IMR-90 (cell line): Measurements from ENCODE around the gene USP53. TPM values are rescaled to one million over a fixed set of nuclear protein-coding genes. Genes with fewer than 3 reads are reported as not detected.

Experiments used
- ATAC-seq: fragments of 200-7000 bp; cut with Tn5 transposase; 2 replicates; pipeline ENCODE4 v1.9.1; 2020; ENCODE audit warnings: low read depth, mild to moderate bottlenecking, moderate library complexity
- BruUV-seq: library from RNA; stranded (reverse); fragments of 400-500 nt; replicated peaks from 2 replicates; lab custom pipeline; 2021; lab: Mats Ljungman, UMichigan
- CTCF ChIA-PET: fragments of 300-600 bp; formaldehyde crosslinking; extraction: SDS; loops from one replicate; lab custom pipeline; 2021; ENCODE audit warnings: antibody characterized with exemption; lab: Yijun Ruan, JAX
- POLR2A ChIA-PET: fragments of 300-600 bp; sonication (Branson Sonifier 250); formaldehyde crosslinking; loops from one replicate; lab custom pipeline; 2022; ENCODE audit warnings: antibody characterized with exemption; ENCODE audit not compliant: unreplicated experiment; lab: Charles Lee
- DNase-seq: peaks from one replicate; pipeline ENCODE4 v3.0.0; 2013
- H2AFZ ChIP-seq: replicated peaks from 2 replicates; pipeline ENCODE3; 2013; ENCODE audit warnings: low read length, mild to moderate bottlenecking; ENCODE audit not compliant: poor library complexity
- H2AK5ac ChIP-seq: 2 replicates; pipeline ENCODE4 v1.6.1; 2013; ENCODE audit warnings: low read depth, low read length, inconsistent platforms
- H2AK9ac ChIP-seq: replicated peaks from 2 replicates; pipeline ENCODE3; 2013; ENCODE audit warnings: mild to moderate bottlenecking, low read depth, low read length, moderate library complexity; ENCODE audit not compliant: poor library complexity
- H2BK120ac ChIP-seq: 2 replicates; pipeline ENCODE4 v1.6.1; 2013; ENCODE audit warnings: low read depth, low read length, inconsistent platforms
- H2BK15ac ChIP-seq: 3 replicates; pipeline ENCODE4 v1.6.1; 2013; ENCODE audit warnings: low read depth, low read length, inconsistent platforms
- H2BK20ac ChIP-seq: 2 replicates; pipeline ENCODE4 v1.6.1; 2013; ENCODE audit warnings: low read depth, mild to moderate bottlenecking, inconsistent platforms, low read length, moderate library complexity
- H2BK5ac ChIP-seq: 2 replicates; pipeline ENCODE4 v1.6.1; 2013; ENCODE audit warnings: mild to moderate bottlenecking, low read depth, low read length, inconsistent platforms; ENCODE audit not compliant: poor library complexity, severe bottlenecking
- H3K14ac ChIP-seq: replicated peaks from 2 replicates; pipeline ENCODE4 v1.6.1; 2013; ENCODE audit warnings: low read depth, low read length, inconsistent platforms
- H3K18ac ChIP-seq: 2 replicates; pipeline ENCODE4 v1.6.1; 2013; ENCODE audit warnings: low read depth, low read length, control low read depth
- H3K23ac ChIP-seq: 2 replicates; pipeline ENCODE4 v1.6.1; 2013; ENCODE audit warnings: low read depth, low read length, inconsistent platforms
- H3K27ac ChIP-seq: 2 replicates; pipeline ENCODE4 v1.5.1; 2013; ENCODE audit warnings: mild to moderate bottlenecking, control low read depth, low read length; ENCODE audit not compliant: insufficient read depth
- H3K27me3 ChIP-seq: 2 replicates; pipeline ENCODE4 v1.6.1; 2013; ENCODE audit warnings: low read length; ENCODE audit not compliant: control insufficient read depth, insufficient read depth
- H3K36me3 ChIP-seq: 2 replicates; pipeline ENCODE4 v1.6.1; 2013; ENCODE audit warnings: low read length, mixed read lengths; ENCODE audit not compliant: control insufficient read depth, insufficient read depth
- H3K4ac ChIP-seq: 2 replicates; pipeline ENCODE4 v1.6.1; 2013; ENCODE audit warnings: low read depth, low read length, inconsistent platforms
- H3K4me1 ChIP-seq: 2 replicates; pipeline ENCODE4 v1.6.1; 2013; ENCODE audit warnings: low read length, mixed read lengths; ENCODE audit not compliant: control insufficient read depth, insufficient read depth
- H3K4me2 ChIP-seq: 2 replicates; pipeline ENCODE4 v1.6.1; 2013; ENCODE audit warnings: low read depth, mild to moderate bottlenecking, control low read depth, low read length, moderate library complexity
- H3K4me3 ChIP-seq: 2 replicates; pipeline ENCODE4 v1.5.1; 2013; ENCODE audit warnings: low read depth, mild to moderate bottlenecking, control low read depth, low read length, moderate library complexity; ENCODE audit not compliant: insufficient read depth
- H3K56ac ChIP-seq: 2 replicates; pipeline ENCODE4 v1.6.1; 2013; ENCODE audit warnings: low read length, inconsistent platforms; ENCODE audit not compliant: insufficient read depth; ENCODE audit errors: extremely low read depth
- H3K79me1 ChIP-seq, 2 experiments: 2 replicates each; pipeline ENCODE4 v1.6.1; 2013; ENCODE audit warnings: low read length in 2 of 2, inconsistent platforms in 1 of 2, low read depth in 1 of 2
- H3K9ac ChIP-seq: 2 replicates; pipeline ENCODE4 v1.6.1; 2013; ENCODE audit warnings: low read depth, low read length, control low read depth
- H3K9me1 ChIP-seq: 2 replicates; pipeline ENCODE4 v1.6.1; 2013; ENCODE audit warnings: low read length, inconsistent platforms; ENCODE audit not compliant: insufficient read depth
- H3K9me3 ChIP-seq: 2 replicates; pipeline ENCODE4 v1.6.1; 2013; ENCODE audit warnings: low read length; ENCODE audit not compliant: control insufficient read depth, insufficient read depth
- H4K20me1 ChIP-seq: 2 replicates; pipeline ENCODE4 v1.6.1; 2013; ENCODE audit warnings: low read length, inconsistent platforms; ENCODE audit not compliant: insufficient read depth
- H4K5ac ChIP-seq: 2 replicates; pipeline ENCODE4 v1.6.1; 2013; ENCODE audit warnings: mild to moderate bottlenecking, low read depth, low read length, control low read depth
- H4K8ac ChIP-seq, 2 experiments: 2 replicates each; pipeline ENCODE4 v1.6.1; 2013; ENCODE audit warnings: low read depth in 2 of 2, low read length in 2 of 2, control low read depth in 1 of 2, inconsistent platforms in 1 of 2
- H4K91ac ChIP-seq: 2 replicates; pipeline ENCODE4 v1.6.1; 2013; ENCODE audit warnings: low read depth, low read length, inconsistent platforms; ENCODE audit not compliant: insufficient read depth
- BHLHE40 ChIP-seq: fragments of 150-350 bp; IDR thresholded peaks from 2 replicates; pipeline ENCODE4 v1.6.1; 2016; ENCODE audit warnings: mild to moderate bottlenecking, low read depth, low read length
- CEBPB ChIP-seq: IDR thresholded peaks from 2 replicates; pipeline ENCODE4 v1.6.1; 2012; ENCODE audit warnings: low read depth, low read length, improper control_type of control experiment
- CHD1 ChIP-seq: IDR thresholded peaks from 2 replicates; pipeline ENCODE4 v1.6.1; 2012; ENCODE audit warnings: low read depth, low read length, improper control_type of control experiment
- CTCF ChIP-seq: conservative IDR thresholded peaks from 2 replicates; pipeline ENCODE4 v1.5.1; 2012; ENCODE audit warnings: mild to moderate bottlenecking, low read depth, low read length, improper control_type of control experiment
- FOS ChIP-seq: fragments of 150-350 bp; IDR thresholded peaks from 2 replicates; pipeline ENCODE4 v1.6.1; 2016; ENCODE audit warnings: low read depth, low read length
- MAZ ChIP-seq: IDR thresholded peaks from 2 replicates; pipeline ENCODE4 v1.6.1; 2012; ENCODE audit warnings: low read depth, mild to moderate bottlenecking, low read length, improper control_type of control experiment, moderate library complexity, borderline replicate concordance
- MXI1 ChIP-seq: IDR thresholded peaks from 2 replicates; pipeline ENCODE4 v1.6.1; 2012; ENCODE audit warnings: low read depth, mild to moderate bottlenecking, low read length, moderate library complexity, borderline replicate concordance
- NFE2L2 ChIP-seq: fragments of 150-350 bp; IDR thresholded peaks from 2 replicates; pipeline ENCODE4 v1.6.1; 2016; ENCODE audit warnings: low read depth, mild to moderate bottlenecking, low read length
- POLR2A ChIP-seq: IDR thresholded peaks from 2 replicates; pipeline ENCODE4 v1.6.1; 2012; ENCODE audit warnings: mild to moderate bottlenecking, low read depth, low read length
- RAD21 ChIP-seq: IDR thresholded peaks from 2 replicates; pipeline ENCODE4 v1.6.1; 2012; ENCODE audit warnings: low read length, improper control_type of control experiment
- RCOR1 ChIP-seq: IDR thresholded peaks from 2 replicates; pipeline ENCODE4 v1.6.1; 2012; ENCODE audit warnings: mild to moderate bottlenecking, low read length, improper control_type of control experiment; ENCODE audit not compliant: insufficient replicate concordance
- RFX5 ChIP-seq: IDR thresholded peaks from 2 replicates; pipeline ENCODE4 v1.8.0; 2012; ENCODE audit warnings: low read depth, mild to moderate bottlenecking, low read length, moderate library complexity
- USF2 ChIP-seq: fragments of 150-350 bp; IDR thresholded peaks from 2 replicates; pipeline ENCODE4 v1.6.1; 2017; ENCODE audit warnings: mild to moderate bottlenecking, antibody characterized with exemption, low read length, low read depth
- WGBS, 2 experiments: methylation state at CpG; one replicate each; pipeline versions ENCODE4 v1.1.5 to v1.1.7; 2013; ENCODE audit warnings: missing lambda C conversion rate in 2 of 2; ENCODE audit not compliant: insufficient read length in 1 of 2; ENCODE audit errors: extremely low coverage in 2 of 2; 5-methylcytosine and 5-hydroxymethylcytosine counted together
- dilution Hi-C: fragments of 300-500 bp; cut with HindIII; formaldehyde crosslinking; loops from one replicate; pipeline ENCODE4 v1.14.3; 2018; ENCODE audit warnings: low sequenced_read_pairs; ENCODE audit not compliant: unreplicated experiment
- in situ Hi-C: fragments of 300-500 bp; cut with MboI; formaldehyde crosslinking; loops from 3 replicates; pipeline ENCODE4 v1.14.3; 2019; ENCODE audit warnings: low sequenced_read_pairs, inconsistent platforms, mixed read lengths
- intact Hi-C: fragments of 100-400 bp; cut with micrococcal nuclease; formaldehyde crosslinking; loops from 2 replicates; pipeline ENCODE4 v1.10.0; 2022
- polyA plus RNA-seq, 3 experiments: library from polyadenylated mRNA; depleted of rRNA; stranded (reverse); fragments of >200 nt; gene quantifications; 2 replicates each; pipeline ENCODE4 v1.2.3, GENCODE V29; 2012; ENCODE audit warnings: low replicate concordance in 1 of 3
- total RNA-seq: library from RNA; depleted of rRNA; stranded (reverse); fragments of >200 nt; gene quantifications from 2 replicates; pipeline ENCODE4 v1.2.3, GENCODE V29; 2012
- TF ChIP-seq, protein P1 (sequence below): fragments of 150-350 bp; IDR thresholded peaks from 2 replicates; pipeline ENCODE4 v1.6.1; 2016; ENCODE audit warnings: low read depth, mild to moderate bottlenecking, low read length, moderate library complexity, borderline replicate concordance

Gene USP53
- total and polyA plus RNA-seq, 2 of the 4 experiments (the other 2 are of a cell fraction), result 11.2 to 24.0 TPM

- no peak for TF ChIP-seq USF2
- no peak for TF ChIP-seq RCOR1
Measured at GRCh38 chr4:119212964-119213606, 572 bp downstream of the USP53 start (continued).

DNA sequence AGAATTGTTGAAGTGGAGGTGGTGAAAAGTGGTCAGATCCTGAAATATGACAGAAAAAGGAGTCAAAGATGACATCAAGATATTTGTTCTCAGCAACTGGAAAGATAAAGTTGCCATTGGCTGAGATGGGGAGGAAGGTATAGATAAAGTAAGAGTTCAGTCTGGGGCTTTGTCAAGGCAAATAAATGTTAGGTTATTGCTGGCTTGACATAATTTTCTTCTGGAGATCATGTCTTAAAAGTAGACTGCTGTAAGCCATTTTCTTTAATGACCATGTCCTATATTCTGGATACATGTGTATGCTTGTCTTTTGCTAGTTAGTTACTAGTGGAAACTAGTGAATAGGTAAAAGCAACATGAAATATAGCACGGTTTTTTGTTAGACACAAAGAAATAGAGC, 5.6 kb downstream of the USP53 start:
- Histone ChIP-seq H3K36me3 (peaks cover 6% of the 10 kb centered on the region), H3K9ac (no peak overlapping the region), H2BK120ac (no peak overlapping the region), H3K9me3 (no peaks in the 10 kb centered on the region), H3K23ac (no peak overlapping the region), H3K27ac (no peak overlapping the region), H4K91ac (no peak overlapping the region), H3K56ac (no peak overlapping the region), H3K4me2 (no peak overlapping the region), H3K4ac (no peak overlapping the region), H3K14ac (no peak overlapping the region), H3K9me1 (no peaks in the 10 kb centered on the region), H3K4me1 (no peaks in the 10 kb centered on the region; the same call in 1 of the 2 replicates), H3K79me1 (peaks cover 15 to 39% of the 10 kb centered on the region in 2 experiments; a peak in 3 of 4 replicates), H2AFZ (no peak overlapping the region), H3K27me3 (no peaks in the 10 kb centered on the region), H2BK5ac (no peak overlapping the region), H3K18ac (no peak overlapping the region), H2AK5ac (no peak overlapping the region), H3K4me3 (no peak overlapping the region), H4K20me1 (no peaks in the 10 kb centered on the region), H4K5ac (no peak overlapping the region), H2BK15ac (no peak overlapping the region), H2AK9ac (no peak overlapping the region), H2BK20ac (no peak overlapping the region), H4K8ac (no peak overlapping the region)
- BruUV-seq, result no TSS peak
- in situ Hi-C loops (loop anchor here (10.0 kb wide), 3 partner anchors 113 to 233 kb away; no protein-coding TSS in a partner anchor), dilution Hi-C loops (no loop called here), intact Hi-C loops (no loop called here)
- no CpG with 5 or more reads among the region's 1 CpG for WGBS, 2 experiments
- ATAC-seq (no peak), DNase-seq (no peak)
- POLR2A ChIA-PET, result no interaction called here
- CTCF ChIA-PET, result no interaction called here
- TF ChIP-seq MAZ (no peak), RCOR1 (no peak), CHD1 (no peak), FOS (no peak), BHLHE40 (no peak), NFE2L2 (no peak), CTCF (no peak), CEBPB (no peak), RAD21 (no peak), RFX5 (no peak), POLR2A (no peak), MXI1 (no peak)
- TF ChIP-seq, protein P1, sequence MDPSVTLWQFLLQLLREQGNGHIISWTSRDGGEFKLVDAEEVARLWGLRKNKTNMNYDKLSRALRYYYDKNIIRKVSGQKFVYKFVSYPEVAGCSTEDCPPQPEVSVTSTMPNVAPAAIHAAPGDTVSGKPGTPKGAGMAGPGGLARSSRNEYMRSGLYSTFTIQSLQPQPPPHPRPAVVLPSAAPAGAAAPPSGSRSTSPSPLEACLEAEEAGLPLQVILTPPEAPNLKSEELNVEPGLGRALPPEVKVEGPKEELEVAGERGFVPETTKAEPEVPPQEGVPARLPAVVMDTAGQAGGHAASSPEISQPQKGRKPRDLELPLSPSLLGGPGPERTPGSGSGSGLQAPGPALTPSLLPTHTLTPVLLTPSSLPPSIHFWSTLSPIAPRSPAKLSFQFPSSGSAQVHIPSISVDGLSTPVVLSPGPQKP, result no peak
